K562 (cell line): ENCODE measurements around the gene IGLON5. TPM values are rescaled to one million over a fixed set of nuclear protein-coding genes. Genes with fewer than 3 reads are reported as not detected.

ENCODE experiments used
- ATF1 ChIP-seq, 2 experiments: fragments of 450-650 bp in 1 of 2; IDR thresholded peaks; 2 replicates each; pipeline ENCODE4 v1.6.1; 2016; ENCODE audit warnings: missing compliant biosample characterization in 1 of 2, missing genetic modification characterization in 1 of 2
- ETV6 ChIP-seq, 3 experiments: fragments of 150-350 bp in 1 of 3; sonication (generic) in 1 of 3; formaldehyde crosslinking in 1 of 3; IDR thresholded peaks; 2 replicates each; pipeline versions ENCODE4 v1.6.1 to v1.8.0; 2014 to 2022; ENCODE audit warnings: borderline replicate concordance in 2 of 3, low read depth in 2 of 3, antibody characterized with exemption in 1 of 3, low read length in 1 of 3, mild to moderate bottlenecking in 1 of 3, missing genetic modification reagents in 1 of 3
- FOXK1 ChIP-seq: sonication (generic); formaldehyde crosslinking; IDR thresholded peaks from 2 replicates; pipeline ENCODE4 v1.8.0; 2022; ENCODE audit warnings: missing genetic modification reagents, mild to moderate bottlenecking, borderline replicate concordance
- KLF1 ChIP-seq: fragments of 450-650 bp; IDR thresholded peaks from 2 replicates; pipeline ENCODE4 v1.6.1; 2016; ENCODE audit warnings: missing genetic modification characterization, missing compliant biosample characterization
- PRPF4 ChIP-seq: fragments of 200-400 bp; formaldehyde crosslinking; IDR thresholded peaks from one replicate; pipeline ENCODE4 v1.6.1; 2017; ENCODE audit warnings: low read length, low read depth, mild to moderate bottlenecking; ENCODE audit not compliant: insufficient read depth, poor library complexity, severe bottlenecking
- TEAD1 ChIP-seq, 2 experiments: fragments of 450-650 bp in 1 of 2; sonication (generic) in 1 of 2; formaldehyde crosslinking; IDR thresholded peaks; 2 replicates each; pipeline versions ENCODE4 v1.4.0 to v1.8.0; 2020 to 2022; ENCODE audit warnings: mild to moderate bottlenecking in 2 of 2, missing genetic modification reagents in 1 of 2
- TEAD4 ChIP-seq, 2 experiments: sonication (generic) in 1 of 2; formaldehyde crosslinking in 1 of 2; IDR thresholded peaks; 2 replicates each; pipeline versions ENCODE4 v1.6.1 to v1.8.0; 2012 to 2022; ENCODE audit warnings: borderline replicate concordance in 1 of 2, inconsistent platforms in 1 of 2, low read length in 1 of 2, mild to moderate bottlenecking in 1 of 2, missing genetic modification reagents in 1 of 2
- ZSCAN29 ChIP-seq: fragments of 450-650 bp; IDR thresholded peaks from 2 replicates; pipeline ENCODE4 v1.6.1; 2017
- polyA plus RNA-seq, 8 experiments: library from polyadenylated mRNA; depleted of rRNA in 4 of 8; stranded (reverse) in 5 of 8; unstranded in 3 of 8; fragments of >200 nt; fragmentation: Nextera tagmentation in 2 of 8; fragmentation: Illumina TruSeq in 1 of 8; extraction: Ambion mirVana in 2 of 8; extraction: Trizol in 1 of 8; gene quantifications; 2 replicates each; pipeline versions ENCODE4 v1.2.1 to v1.2.3, GENCODE V29; 2011 to 2014; ENCODE audit warnings: inconsistent platforms in 1 of 8, missing spikeins in 1 of 8
- total RNA-seq, 7 experiments: library from RNA; depleted of rRNA in 6 of 7; stranded (reverse); fragments of >200 nt in 6 of 7; fragmentation: Illumina TruSeq in 2 of 7; extraction: Trizol in 2 of 7; gene quantifications; 2 replicates each; pipeline versions ENCODE4 v1.2.1 to v1.2.3, GENCODE V29; 2011 to 2021; ENCODE audit warnings: low replicate concordance in 1 of 7
- TF ChIP-seq, protein P1 (sequence below): fragments of 250-450 bp; sonication (Bioruptor Pico); IDR thresholded peaks from 2 replicates; pipeline ENCODE4 v1.4.0; 2020
- TF ChIP-seq, protein P2 (sequence below): fragments of 200-800 bp; sonication (Bioruptor generic); IDR thresholded peaks from 2 replicates; pipeline ENCODE4 v1.6.1; 2017; ENCODE audit warnings: missing genetic modification characterization, missing compliant biosample characterization

The IGLON5 gene
- total and polyA plus RNA-seq, 9 of the 15 experiments (the other 6 are each of a cell fraction or from before 2014, with no cell fraction given), result 0.03 to 0.22 (median 0.14) TPM; not detected in 2

GRCh38 chr19:51339687-51340656, 28.5 kb downstream of the IGLON5 start (continued):
- TF ChIP-seq, protein P1, sequence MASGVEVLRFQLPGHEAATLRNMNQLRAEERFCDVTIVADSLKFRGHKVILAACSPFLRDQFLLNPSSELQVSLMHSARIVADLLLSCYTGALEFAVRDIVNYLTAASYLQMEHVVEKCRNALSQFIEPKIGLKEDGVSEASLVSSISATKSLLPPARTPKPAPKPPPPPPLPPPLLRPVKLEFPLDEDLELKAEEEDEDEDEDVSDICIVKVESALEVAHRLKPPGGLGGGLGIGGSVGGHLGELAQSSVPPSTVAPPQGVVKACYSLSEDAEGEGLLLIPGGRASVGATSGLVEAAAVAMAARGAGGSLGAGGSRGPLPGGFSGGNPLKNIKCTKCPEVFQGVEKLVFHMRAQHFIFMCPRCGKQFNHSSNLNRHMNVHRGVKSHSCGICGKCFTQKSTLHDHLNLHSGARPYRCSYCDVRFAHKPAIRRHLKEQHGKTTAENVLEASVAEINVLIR (CRISPR knock-in tag), result no peak
- no peak for TF ChIP-seq PRPF4
- TF ChIP-seq, protein P2, sequence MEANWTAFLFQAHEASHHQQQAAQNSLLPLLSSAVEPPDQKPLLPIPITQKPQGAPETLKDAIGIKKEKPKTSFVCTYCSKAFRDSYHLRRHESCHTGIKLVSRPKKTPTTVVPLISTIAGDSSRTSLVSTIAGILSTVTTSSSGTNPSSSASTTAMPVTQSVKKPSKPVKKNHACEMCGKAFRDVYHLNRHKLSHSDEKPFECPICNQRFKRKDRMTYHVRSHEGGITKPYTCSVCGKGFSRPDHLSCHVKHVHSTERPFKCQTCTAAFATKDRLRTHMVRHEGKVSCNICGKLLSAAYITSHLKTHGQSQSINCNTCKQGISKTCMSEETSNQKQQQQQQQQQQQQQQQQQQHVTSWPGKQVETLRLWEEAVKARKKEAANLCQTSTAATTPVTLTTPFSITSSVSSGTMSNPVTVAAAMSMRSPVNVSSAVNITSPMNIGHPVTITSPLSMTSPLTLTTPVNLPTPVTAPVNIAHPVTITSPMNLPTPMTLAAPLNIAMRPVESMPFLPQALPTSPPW, result peak; percentile 71
- TF ChIP-seq KLF1, result peak; percentile 37; the same call in 1 of the 2 replicates
- TF ChIP-seq FOXK1 (CRISPR knock-in tag), result no peak
- peak; percentile 12; the same call in 1 of the 2 replicates for TF ChIP-seq ZSCAN29
- TF ChIP-seq ETV6 (IDR thresholded peaks at IDR 0.05; ENCODE audit: borderline replicate concordance in 1 of 2, low read depth in 2 of 2, low read length in 1 of 2), result no peak
- peak; percentile 67; the same call in 1 of the 2 replicates for TF ChIP-seq ETV6 (CRISPR knock-in tag; IDR thresholded peaks at IDR 0.05; ENCODE audit: borderline replicate concordance)
- TF ChIP-seq ATF1 (CRISPR knock-in tag; IDR thresholded peaks at IDR 0.05), result 0 out of 2 replicates have a peak, but pooled peaks have one; percentile 12
- TF ChIP-seq ATF1 (tag; IDR thresholded peaks at IDR 0.05), result peak; percentile 86
- TF ChIP-seq TEAD4 (IDR thresholded peaks at IDR 0.05; ENCODE audit: low read length), result no peak; the same call in 1 of the 2 replicates
- TF ChIP-seq TEAD4 (CRISPR knock-in tag; IDR thresholded peaks at IDR 0.05; ENCODE audit: borderline replicate concordance), result peak; percentile 76; the same call in 1 of the 2 replicates
- peak in 1 of 2 experiments; percentile 86; a peak in 2 of 4 replicates for TF ChIP-seq TEAD1 (CRISPR knock-in tag; IDR thresholded peaks at IDR 0.05)
